ENCODE results near the gene KIAA0319L.
"Not testable (repeated sequence)": the region's sequence is repeated elsewhere in the genome, so short reads cannot be mapped to it uniquely, and the experiment has no call there.

KIAA0319L gene

GRCh38 chr1:35585805-35586204 lies 28.6 kb upstream of the KIAA0319L start:
- DNase-seq; in situ Hi-C loops (cut with MboI; ENCODE audit: low pct_unique_long_range_greater_than_20kb, low sequenced_read_pairs): not testable (repeated sequence)

- no peak for DNase-seq
- in situ Hi-C loops (cut with MboI; ENCODE audit: low pct_unique_long_range_greater_than_20kb, low sequenced_read_pairs): no loop called here
Measured at GRCh38 chr1:35585281-35585680, 28.1 kb upstream of the KIAA0319L start.

GRCh38 chr1:35581621-35582020 lies 24.4 kb upstream of the KIAA0319L start:
- in situ Hi-C loops (cut with MboI; ENCODE audit: low pct_unique_long_range_greater_than_20kb, low sequenced_read_pairs); DNase-seq: not testable (repeated sequence)

GRCh38 chr1:35580949-35581388 lies 23.8 kb upstream of the KIAA0319L start:
- no peak for DNase-seq
- in situ Hi-C loops (cut with MboI; ENCODE audit: low pct_unique_long_range_greater_than_20kb, low sequenced_read_pairs): no loop called here

GRCh38 chr1:35577071-35577998 lies 20.1 kb upstream of the KIAA0319L start:
- peak; percentile 90 for DNase-seq
- in situ Hi-C loops (cut with MboI; ENCODE audit: low pct_unique_long_range_greater_than_20kb, low sequenced_read_pairs): no loop called here

GRCh38 chr1:35576766-35577070 lies 19.5 kb upstream of the KIAA0319L start:
- in situ Hi-C loops (cut with MboI; ENCODE audit: low pct_unique_long_range_greater_than_20kb, low sequenced_read_pairs); DNase-seq: not testable (repeated sequence)

- in situ Hi-C loops (cut with MboI; ENCODE audit: low pct_unique_long_range_greater_than_20kb, low sequenced_read_pairs): no loop called here
- peak; percentile 74 for DNase-seq
Measured at GRCh38 chr1:35576061-35576765, 19.0 kb upstream of the KIAA0319L start.

- in situ Hi-C loops (cut with MboI; ENCODE audit: low pct_unique_long_range_greater_than_20kb, low sequenced_read_pairs): no loop called here
- DNase-seq: no peak
Measured at GRCh38 chr1:35575416-35575958, 18.3 kb upstream of the KIAA0319L start.

GRCh38 chr1:35574655-35575415 lies 17.6 kb upstream of the KIAA0319L start:
- DNase-seq: peak; percentile 30
- in situ Hi-C loops (cut with MboI; ENCODE audit: low pct_unique_long_range_greater_than_20kb, low sequenced_read_pairs): no loop called here

GRCh38 chr1:35574125-35574654 lies 17.0 kb upstream of the KIAA0319L start:
- in situ Hi-C loops (cut with MboI; ENCODE audit: low pct_unique_long_range_greater_than_20kb, low sequenced_read_pairs): no loop called here
- no peak for DNase-seq

GRCh38 chr1:35573198-35574124 lies 16.3 kb upstream of the KIAA0319L start, which contains the start of gene TFAP2E:
TFAP2E (plus strand) TSS chr1:35573314; CDS start chr1:35573578, 264 bp downstream.
- in situ Hi-C loops (cut with MboI; ENCODE audit: low pct_unique_long_range_greater_than_20kb, low sequenced_read_pairs): no loop called here
- no peak for DNase-seq

GRCh38 chr1:35572296-35572695 lies 15.1 kb upstream of the KIAA0319L start:
- in situ Hi-C loops (cut with MboI; ENCODE audit: low pct_unique_long_range_greater_than_20kb, low sequenced_read_pairs): no loop called here
- DNase-seq: no peak

GRCh38 chr1:35571263-35571662 lies 14.1 kb upstream of the KIAA0319L start:
- in situ Hi-C loops (cut with MboI; ENCODE audit: low pct_unique_long_range_greater_than_20kb, low sequenced_read_pairs): no loop called here
- DNase-seq: no peak

GRCh38 chr1:35570589-35571137 lies 13.5 kb upstream of the KIAA0319L start:
- no peak for DNase-seq
- in situ Hi-C loops (cut with MboI; ENCODE audit: low pct_unique_long_range_greater_than_20kb, low sequenced_read_pairs): no loop called here

- no peak for DNase-seq
Measured at GRCh38 chr1:35569936-35570335, 12.7 kb upstream of the KIAA0319L start.

GRCh38 chr1:35568975-35569395 lies 11.8 kb upstream of the KIAA0319L start:
- peak; percentile 92 for DNase-seq
- in situ Hi-C loops (cut with MboI; ENCODE audit: low pct_unique_long_range_greater_than_20kb, low sequenced_read_pairs): loop anchor here (10.0 kb wide), 1 partner anchor 146 kb away; the partner anchor contains the start of gene C1orf216

More at GRCh38 chr1:35569936-35570335, 12.7 kb upstream of the KIAA0319L start:
- in situ Hi-C loops (cut with MboI; ENCODE audit: low pct_unique_long_range_greater_than_20kb, low sequenced_read_pairs): loop anchor here (10.0 kb wide), 1 partner anchor 145 kb away; the partner anchor contains the start of gene C1orf216

GRCh38 chr1:35567947-35568558 lies 10.8 kb upstream of the KIAA0319L start:
- no peak for DNase-seq
- in situ Hi-C loops (cut with MboI; ENCODE audit: low pct_unique_long_range_greater_than_20kb, low sequenced_read_pairs): loop anchor here (10.0 kb wide), 1 partner anchor 147 kb away; the partner anchor contains the start of gene C1orf216

Measured in KBM-7 (cell line).